ENCODE measurements around the gene RUBCNL. TPM values are rescaled to one million over a fixed set of nuclear protein-coding genes. Genes with fewer than 3 reads are reported as not detected.
"Not testable (repeated sequence)": the region's sequence is repeated elsewhere in the genome, so short reads cannot be mapped to it uniquely, and the experiment has no call there.

The RUBCNL gene
- total RNA-seq: 1 to 10 TPM; 1.5 to 4.2 TPM
- under 1 TPM; 0.36 to 0.42 TPM for polyA plus RNA-seq

- TF ChIP-seq CTCF (IDR thresholded peaks at IDR 0.05; ENCODE audit: low read depth, low read length, missing input control) (no peak), YY1 (IDR thresholded peaks at IDR 0.05) (no peak), SP1 (IDR thresholded peaks at IDR 0.05) (no peak), HNF4A (conservative IDR thresholded peaks at IDR 0.05) (no peak), EGR1 (IDR thresholded peaks at IDR 0.05; ENCODE audit: low read depth in 2 of 2) (no peak), HNF4G (IDR thresholded peaks at IDR 0.05) (no peak), NR2F2 (IDR thresholded peaks at IDR 0.05) (no peak), GABPA (IDR thresholded peaks at IDR 0.05 in 1 of 2, conservative IDR thresholded peaks at IDR 0.05 in 1 of 2) (no peak), RXRA (IDR thresholded peaks at IDR 0.05) (no peak), TAF1 (conservative IDR thresholded peaks at IDR 0.05) (no peak), RAD21 (IDR thresholded peaks at IDR 0.05) (no peak), JUND (IDR thresholded peaks at IDR 0.05) (no peak), REST (IDR thresholded peaks at IDR 0.05) (no peak), ATF3 (IDR thresholded peaks at IDR 0.05) (no peak)
- peak within 1 kb of the TSS; percentile 24 to 65 (median 44) for H3K4me3 ChIP-seq (ENCODE audit: low read depth in 1 of 3, low read length in 3 of 3)
- H3K27ac ChIP-seq (ENCODE audit: low read depth in 1 of 2, low read length in 2 of 2): peak within 1 kb of the TSS in 1 of 2 donors; percentile 37
- DNase-seq (ENCODE audit: low spot score): peak; percentile 40
- no peaks in the 10 kb centered on the region for H3K36me3 ChIP-seq (ENCODE audit: control insufficient read depth in 4 of 4, insufficient read depth in 3 of 4, low read depth in 1 of 4, low read length in 3 of 4)
- H3K4me1 ChIP-seq (ENCODE audit: control insufficient read depth in 4 of 4, insufficient read depth in 4 of 4, low read length in 3 of 4): peaks cover 7 to 14% (median 12%) of the 10 kb centered on the region in 4 donors
- H3K9ac ChIP-seq (ENCODE audit: low read depth in 1 of 2, low read length in 2 of 2): no peak within 1 kb of the TSS
- H3K9me3 ChIP-seq (ENCODE audit: control insufficient read depth in 4 of 4, low read length in 3 of 4): no peaks in the 10 kb centered on the region
- 3% methylated on average over 70 of the region's 70 CpGs for WGBS
- peaks cover 0 to 17% (median 7%) of the 10 kb centered on the region in 4 donors for H3K27me3 ChIP-seq (ENCODE audit: control insufficient read depth in 4 of 4, insufficient read depth in 4 of 4, low read length in 3 of 4)
Observed at GRCh38 chr13:46387064-46387851, at the start of gene RUBCNL. Gene RUBCNL (minus strand): TSS chr13:46387252. CDS start chr13:46372475, 14,777 bp downstream.

GRCh38 chr13:46429558-46429957 is 42.5 kb upstream of the RUBCNL start:
- not testable (repeated sequence) for H3K4me1 ChIP-seq (ENCODE audit: control insufficient read depth in 4 of 4, insufficient read depth in 4 of 4, low read length in 3 of 4); H3K27ac ChIP-seq (ENCODE audit: low read depth in 1 of 2, low read length in 2 of 2); H3K36me3 ChIP-seq (ENCODE audit: control insufficient read depth in 4 of 4, insufficient read depth in 3 of 4, low read depth in 1 of 4, low read length in 3 of 4); H3K9ac ChIP-seq (ENCODE audit: low read depth in 1 of 2, low read length in 2 of 2); H3K27me3 ChIP-seq (ENCODE audit: control insufficient read depth in 4 of 4, insufficient read depth in 4 of 4, low read length in 3 of 4); DNase-seq (ENCODE audit: low spot score); H3K9me3 ChIP-seq (ENCODE audit: control insufficient read depth in 4 of 4, low read length in 3 of 4); H3K4me3 ChIP-seq (ENCODE audit: low read depth in 1 of 3, low read length in 3 of 3)
- 100% methylated on average over 2 of the region's 2 CpGs for WGBS

Data from liver (tissue), 9 donors.